Measurements from ENCODE around the gene HPS3. TPM values are rescaled to one million over a fixed set of nuclear protein-coding genes. Genes with fewer than 3 reads are reported as not detected.
A peak's percentile ranks its signal among the peaks of the same experiment; 100 is the strongest.

HPS3 gene
- total RNA-seq, 4 donors from 2014 or later = 7.3 to 15.8 (median 11.8) TPM

DNA sequence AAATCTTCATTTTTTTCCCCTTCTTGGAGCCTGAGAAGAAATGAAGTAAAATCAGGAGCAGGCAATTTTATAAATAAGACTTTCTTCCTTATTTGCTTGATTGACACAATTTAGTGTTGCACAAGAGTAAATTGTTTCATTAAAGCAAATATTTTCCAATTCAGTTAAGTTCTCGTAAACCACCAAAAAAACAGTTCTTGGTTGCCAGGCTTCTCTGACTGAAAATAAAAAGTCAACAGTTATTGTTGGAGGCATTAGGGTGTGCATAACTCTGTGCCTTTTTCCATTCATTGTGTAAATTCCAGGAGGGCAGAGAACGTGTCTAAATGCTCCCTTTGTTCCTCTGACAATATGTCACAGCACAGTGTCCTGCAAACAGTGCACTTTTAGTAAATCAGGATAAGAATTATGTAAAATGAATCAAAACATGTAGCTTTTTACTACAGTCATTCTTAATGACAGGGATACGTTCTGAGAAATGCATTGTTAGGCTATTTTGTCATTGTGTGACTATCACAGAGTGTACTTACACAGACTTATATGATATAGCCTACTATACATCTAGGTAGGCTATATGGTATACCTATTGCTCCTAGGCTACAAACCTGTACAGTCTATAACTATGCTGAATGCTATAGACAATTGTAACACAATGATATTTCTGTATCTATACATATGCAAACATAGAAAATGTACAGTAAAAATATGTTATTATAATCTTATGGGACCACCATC lies 92.5 kb downstream of the HPS3 start, which contains the start of gene CP:
Gene CP, minus strand, starts transcription at position 47 of the 735 bp plus-strand sequence. Its CDS starts 37 bp downstream, at position 10.
- no peaks in the 10 kb centered on the region for H3K9me3 ChIP-seq
- 44% methylated on average over 3 of the region's 3 CpGs for WGBS
- no peaks in the 10 kb centered on the region for H3K27me3 ChIP-seq
- H3K36me3 ChIP-seq = no peaks in the 10 kb centered on the region
- peaks cover 8% of the 10 kb centered on the region for H3K4me1 ChIP-seq
- TF ChIP-seq EP300 (IDR thresholded peaks at IDR 0.05) = no peak
- TF ChIP-seq POLR2A (IDR thresholded peaks at IDR 0.05) = no peak
- TF ChIP-seq POLR2AphosphoS5 (IDR thresholded peaks at IDR 0.05) = no peak
- TF ChIP-seq, protein P1, sequence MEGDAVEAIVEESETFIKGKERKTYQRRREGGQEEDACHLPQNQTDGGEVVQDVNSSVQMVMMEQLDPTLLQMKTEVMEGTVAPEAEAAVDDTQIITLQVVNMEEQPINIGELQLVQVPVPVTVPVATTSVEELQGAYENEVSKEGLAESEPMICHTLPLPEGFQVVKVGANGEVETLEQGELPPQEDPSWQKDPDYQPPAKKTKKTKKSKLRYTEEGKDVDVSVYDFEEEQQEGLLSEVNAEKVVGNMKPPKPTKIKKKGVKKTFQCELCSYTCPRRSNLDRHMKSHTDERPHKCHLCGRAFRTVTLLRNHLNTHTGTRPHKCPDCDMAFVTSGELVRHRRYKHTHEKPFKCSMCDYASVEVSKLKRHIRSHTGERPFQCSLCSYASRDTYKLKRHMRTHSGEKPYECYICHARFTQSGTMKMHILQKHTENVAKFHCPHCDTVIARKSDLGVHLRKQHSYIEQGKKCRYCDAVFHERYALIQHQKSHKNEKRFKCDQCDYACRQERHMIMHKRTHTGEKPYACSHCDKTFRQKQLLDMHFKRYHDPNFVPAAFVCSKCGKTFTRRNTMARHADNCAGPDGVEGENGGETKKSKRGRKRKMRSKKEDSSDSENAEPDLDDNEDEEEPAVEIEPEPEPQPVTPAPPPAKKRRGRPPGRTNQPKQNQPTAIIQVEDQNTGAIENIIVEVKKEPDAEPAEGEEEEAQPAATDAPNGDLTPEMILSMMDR (IDR thresholded peaks at IDR 0.05) = no peak
- DNase-seq (ENCODE audit: low spot score in 2 of 2) = no peak
- H3K4me3 ChIP-seq = peak within 1 kb of the TSS; percentile 15
- no peak within 1 kb of the TSS for H3K27ac ChIP-seq

Other genes with a start within 250 kb of the HPS3 start
- 10 to 100 TPM in 3 of 4 donors, 1 to 10 TPM in 1; 9.3 to 17.5 (median 13.4) TPM for gene GYG1, start 138.1 kb upstream of the HPS3 start, total RNA-seq
- gene HLTF, start 43.1 kb upstream of the HPS3 start, total RNA-seq = 10 to 100 TPM in 2 of 4 donors, 1 to 10 TPM in 2; 5.3 to 15.8 (median 8.6) TPM
- gene CP, start 92.2 kb downstream of the HPS3 start, total RNA-seq = 10 to 100 TPM in 1 of 4 donors, 1 to 10 TPM in 3; 1.7 to 10.2 (median 4.0) TPM
- 1 to 10 TPM; 1.8 to 7.9 (median 3.4) TPM for gene TM4SF18, start 204.0 kb downstream of the HPS3 start, total RNA-seq
- gene TM4SF1, start 248.0 kb downstream of the HPS3 start, total RNA-seq = 10 to 100 TPM; 80.4 to 96.4 (median 83.6) TPM

Data from suprapubic skin (tissue), 4 donors.